NB4 (cell line): ENCODE data around the gene TDRD10.

Experiments used
- DNase-seq: peaks from one replicate; pipeline ENCODE4 v3.0.0; 2010; ENCODE audit warnings: low read depth
- H3K4me3 ChIP-seq: one replicate; pipeline ENCODE4 v1.5.1; 2011; ENCODE audit warnings: mild to moderate bottlenecking, low read depth, low read length, moderate library complexity
- CTCF ChIP-seq: IDR thresholded peaks from one replicate; pipeline ENCODE4 v1.5.1; 2012; ENCODE audit warnings: low read depth, low read length
- MAX ChIP-seq: IDR thresholded peaks from 2 replicates; pipeline ENCODE4 v1.6.1; 2011; ENCODE audit warnings: low read depth, low read length
- MYC ChIP-seq: IDR thresholded peaks from 2 replicates; pipeline ENCODE4 v1.6.1; 2011; ENCODE audit warnings: low read depth, low read length
- POLR2A ChIP-seq: IDR thresholded peaks from 2 replicates; pipeline ENCODE4 v1.6.1; 2011; ENCODE audit warnings: mild to moderate bottlenecking; ENCODE audit not compliant: insufficient read length; ENCODE audit errors: extremely low read depth

TDRD10 gene

GRCh38 chr1:154553056-154554030 is 51.3 kb downstream of the TDRD10 start:
- DNase-seq, result no peak
- H3K4me3 ChIP-seq, result no peak overlapping the region

GRCh38 chr1:154556422-154556821 is 54.4 kb downstream of the TDRD10 start:
- no peak for TF ChIP-seq POLR2A
- TF ChIP-seq CTCF, result no peak
- no peak for TF ChIP-seq MAX
- TF ChIP-seq MYC, result no peak
- no peak for DNase-seq
- H3K4me3 ChIP-seq, result peak overlapping the region; percentile 98

More at GRCh38 chr1:154553056-154554030, 51.3 kb downstream of the TDRD10 start:
- TF ChIP-seq MYC (no peak), CTCF (no peak), POLR2A (no peak), MAX (no peak)

GRCh38 chr1:154557248-154557938 is 55.4 kb downstream of the TDRD10 start:
- TF ChIP-seq MAX (no peak), MYC (no peak), POLR2A (no peak), CTCF (no peak)
- DNase-seq, result no peak
- peak overlapping the region; percentile 98 for H3K4me3 ChIP-seq

GRCh38 chr1:154557939-154558719 is 56.1 kb downstream of the TDRD10 start, which contains the start of gene UBE2Q1:
Gene UBE2Q1 (minus strand): TSS chr1:154558662. CDS start chr1:154558553, 109 bp downstream.
- peak; percentile 73 for DNase-seq
- H3K4me3 ChIP-seq, result peak within 1 kb of the TSS; percentile 98
- TF ChIP-seq POLR2A (no peak), MYC (no peak), CTCF (no peak), MAX (no peak)

- TF ChIP-seq MAX (peak; percentile 100), POLR2A (peak; percentile 67), MYC (peak; percentile 98), CTCF (no peak)
- peak; percentile 99 for DNase-seq
- peak overlapping the region; percentile 84 for H3K4me3 ChIP-seq
Measured at GRCh38 chr1:154558720-154559465, 56.9 kb downstream of the TDRD10 start.
